Stimulated activated CD4-positive, alpha-beta T cell treated with anti-CD3 and anti-CD28 coated beads, Interleukin-4, amount 100 ng/mL, for 24 hours (primary cell): Measurements from ENCODE around the gene LMNA.
"Not testable (repeated sequence)": the region's sequence is repeated elsewhere in the genome, so short reads cannot be mapped to it uniquely, and the experiment has no call there.

ENCODE experiments used
- DNase-seq: peaks from one replicate; pipeline ENCODE4 v3.0.0-alpha.2; 2020

The LMNA gene

DNA sequence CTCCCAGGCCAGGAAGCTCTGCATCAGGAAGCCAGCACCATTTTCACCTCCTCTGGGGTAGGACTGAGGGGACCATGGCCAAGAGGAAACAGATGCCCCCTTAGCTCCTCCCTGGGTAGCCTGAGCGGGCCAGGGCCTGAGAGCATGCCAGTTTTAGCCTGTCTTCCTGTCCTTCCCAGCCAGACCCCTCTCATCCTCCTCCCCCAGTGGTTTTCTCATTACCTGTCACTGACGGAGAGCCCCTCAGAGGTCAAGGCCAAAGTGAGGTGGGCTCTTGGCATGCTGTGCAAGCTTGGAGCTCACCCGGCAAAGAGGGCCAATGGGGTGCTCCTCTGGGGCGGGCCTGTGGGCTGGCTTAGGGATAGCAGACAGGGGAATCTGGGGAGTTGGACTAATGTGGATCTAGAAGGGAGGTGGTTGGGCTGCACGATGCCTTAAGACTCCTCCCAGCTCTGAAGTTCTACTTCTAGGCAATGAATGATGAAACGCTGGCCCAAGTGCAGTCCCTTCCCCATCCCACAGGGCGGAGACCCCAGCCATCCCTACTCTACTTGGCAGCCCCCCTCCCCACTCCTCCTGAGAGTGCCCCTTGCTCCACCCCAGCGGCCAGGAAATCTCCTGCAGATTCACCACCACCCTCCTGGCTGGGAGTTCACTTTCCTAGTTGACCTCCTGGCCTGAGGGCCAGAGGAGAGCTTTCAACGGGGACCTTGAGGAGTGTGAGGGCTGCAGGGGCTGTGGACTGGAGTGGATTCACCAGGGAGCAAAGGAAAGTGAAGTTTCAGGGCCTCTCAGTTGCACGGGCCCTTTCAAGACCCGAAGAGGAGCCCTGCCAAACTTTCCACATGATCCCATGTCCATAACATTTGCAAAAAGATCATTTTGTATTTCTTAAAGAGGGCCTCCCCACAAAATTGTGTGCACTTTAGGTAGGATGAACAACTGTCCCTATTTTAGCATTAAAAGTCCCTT lies 9.4 kb upstream of the LMNA start:
- no peak for DNase-seq

DNA sequence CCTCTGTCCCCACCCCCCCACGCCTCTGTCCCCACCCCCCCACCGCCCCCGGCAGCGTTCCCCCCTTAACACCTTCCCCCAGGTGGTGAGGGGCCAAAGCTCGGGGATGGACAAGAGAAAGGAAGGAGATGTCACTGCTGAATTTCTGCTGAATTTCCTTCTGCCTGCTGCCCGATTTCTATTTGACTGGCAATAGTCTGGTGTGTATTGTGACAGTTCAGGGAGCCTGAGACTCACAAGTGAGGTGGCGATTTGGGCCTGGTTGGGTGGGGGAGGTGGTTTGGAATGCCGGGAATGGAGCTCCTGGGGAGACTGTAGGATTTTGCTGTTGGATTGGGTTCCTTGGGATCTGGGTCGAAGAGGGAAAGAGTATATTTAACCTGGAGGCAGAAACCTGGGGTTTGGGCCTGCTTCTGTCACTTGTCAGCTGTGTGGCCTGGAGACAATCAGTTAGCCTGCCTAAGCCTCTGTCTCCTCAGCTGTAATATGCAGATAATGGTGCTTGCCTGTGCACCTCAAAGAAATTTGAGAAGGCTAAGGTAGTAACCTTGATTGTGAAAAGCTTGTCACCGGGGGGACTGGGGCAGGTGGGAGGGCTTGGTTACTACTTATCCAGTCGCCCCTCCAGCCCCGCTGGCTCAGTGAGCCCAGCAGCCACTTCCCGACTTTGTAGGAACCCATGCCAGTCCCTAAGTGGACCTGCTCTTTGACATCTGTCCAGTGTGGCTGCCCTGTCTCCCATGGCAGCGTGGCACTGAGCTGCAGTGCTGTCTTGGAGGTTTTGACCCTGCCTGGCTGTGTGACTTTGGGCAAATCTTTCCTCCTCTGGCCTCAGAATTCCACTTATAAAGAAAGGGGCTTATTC lies 7.7 kb upstream of the LMNA start:
- DNase-seq, result no peak

DNA sequence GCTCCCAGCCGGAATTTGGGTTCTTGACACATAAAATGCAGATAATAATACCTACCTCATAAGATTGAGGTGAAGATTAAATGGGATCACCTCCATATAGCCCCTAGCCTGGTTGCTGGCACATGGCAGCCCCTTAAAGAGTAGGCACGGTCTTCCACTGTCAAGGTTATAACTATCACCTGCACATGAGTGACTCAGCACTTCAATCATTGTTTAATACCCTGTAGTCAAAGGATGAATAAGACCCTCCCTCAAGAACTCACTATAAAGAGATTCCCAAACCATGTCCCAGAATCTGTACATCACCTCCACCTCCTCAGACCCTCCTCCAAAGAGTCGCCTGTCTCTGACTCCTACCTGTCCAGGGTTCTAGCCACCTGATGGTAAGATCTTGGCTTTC lies 6.5 kb upstream of the LMNA start:
- DNase-seq, result no peak

DNA sequence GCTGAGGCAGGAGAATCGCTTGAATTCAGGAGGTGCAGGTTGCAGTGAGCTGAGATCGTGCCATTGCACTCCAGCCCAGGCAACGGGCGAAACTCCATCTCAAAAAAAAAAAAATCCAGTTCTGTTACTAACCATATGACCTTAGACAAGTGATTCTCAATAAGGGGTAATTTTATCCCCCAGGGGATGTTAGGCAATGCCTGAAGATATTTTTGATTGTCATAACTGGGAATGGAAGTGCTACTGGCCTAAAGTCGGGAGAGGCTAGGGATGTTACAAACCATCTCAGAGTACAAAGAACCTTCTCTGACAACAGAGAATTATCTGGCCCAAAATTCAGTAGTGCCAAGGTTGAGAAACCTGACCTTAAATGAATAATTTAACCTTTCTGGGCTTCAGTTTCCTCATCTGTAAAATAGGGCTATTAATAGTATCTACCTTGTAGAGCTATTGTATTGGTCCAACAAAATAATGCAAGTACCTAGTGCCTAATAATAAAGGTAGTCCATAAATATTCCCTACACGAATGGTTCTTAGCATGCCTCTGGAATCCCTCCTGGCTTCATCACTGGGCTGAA lies 5.8 kb upstream of the LMNA start:
- no peak for DNase-seq

DNA sequence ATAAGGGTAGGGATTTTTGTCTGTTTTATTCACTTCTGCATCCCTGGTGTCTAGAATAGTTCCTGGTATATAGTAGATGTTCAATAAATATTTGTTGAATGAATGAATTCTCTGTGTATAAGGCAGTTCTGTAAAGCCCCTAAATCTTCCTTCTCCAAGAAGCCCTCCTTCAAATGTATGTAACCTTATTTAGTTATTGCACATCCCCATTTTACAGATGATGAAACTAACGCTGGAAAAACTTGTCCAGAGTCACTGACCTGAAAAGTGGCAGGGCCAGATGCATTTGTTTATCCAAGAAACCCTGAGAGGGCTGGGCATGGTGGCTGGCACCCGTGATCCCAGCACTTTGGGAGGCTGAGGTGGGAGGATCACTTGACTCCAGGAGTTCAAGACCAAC lies 4.3 kb upstream of the LMNA start:
- DNase-seq, result no peak

DNA sequence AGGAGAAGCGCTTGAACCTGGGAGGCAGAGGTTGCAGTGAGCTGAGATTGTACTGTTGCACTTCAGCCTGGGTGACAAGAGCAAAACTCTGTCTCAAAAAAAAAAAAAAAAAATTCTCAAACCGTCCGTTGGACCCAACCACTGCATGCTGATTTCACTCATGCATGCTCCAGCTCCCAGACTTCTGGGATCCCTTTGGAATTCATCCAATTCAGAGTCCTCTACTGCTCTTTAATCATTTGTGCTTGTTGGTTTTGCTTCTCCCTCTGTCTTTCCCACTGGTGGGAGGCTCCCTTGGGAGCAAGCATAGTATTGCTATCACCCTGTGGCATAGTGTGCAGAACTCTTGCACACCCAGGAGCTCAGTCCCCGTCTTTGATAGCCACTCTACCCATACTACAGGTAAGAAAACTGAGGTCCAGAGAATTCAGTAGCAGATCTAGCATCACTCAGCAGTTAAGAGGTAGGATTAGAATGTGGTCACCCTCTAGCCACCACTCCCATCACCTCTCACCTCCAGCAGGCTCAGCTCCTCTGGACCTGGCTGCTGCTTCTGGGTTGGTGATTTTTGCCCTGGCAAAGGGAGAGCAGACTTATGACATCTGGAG lies 3.1 kb upstream of the LMNA start:
- no peak for DNase-seq

DNA sequence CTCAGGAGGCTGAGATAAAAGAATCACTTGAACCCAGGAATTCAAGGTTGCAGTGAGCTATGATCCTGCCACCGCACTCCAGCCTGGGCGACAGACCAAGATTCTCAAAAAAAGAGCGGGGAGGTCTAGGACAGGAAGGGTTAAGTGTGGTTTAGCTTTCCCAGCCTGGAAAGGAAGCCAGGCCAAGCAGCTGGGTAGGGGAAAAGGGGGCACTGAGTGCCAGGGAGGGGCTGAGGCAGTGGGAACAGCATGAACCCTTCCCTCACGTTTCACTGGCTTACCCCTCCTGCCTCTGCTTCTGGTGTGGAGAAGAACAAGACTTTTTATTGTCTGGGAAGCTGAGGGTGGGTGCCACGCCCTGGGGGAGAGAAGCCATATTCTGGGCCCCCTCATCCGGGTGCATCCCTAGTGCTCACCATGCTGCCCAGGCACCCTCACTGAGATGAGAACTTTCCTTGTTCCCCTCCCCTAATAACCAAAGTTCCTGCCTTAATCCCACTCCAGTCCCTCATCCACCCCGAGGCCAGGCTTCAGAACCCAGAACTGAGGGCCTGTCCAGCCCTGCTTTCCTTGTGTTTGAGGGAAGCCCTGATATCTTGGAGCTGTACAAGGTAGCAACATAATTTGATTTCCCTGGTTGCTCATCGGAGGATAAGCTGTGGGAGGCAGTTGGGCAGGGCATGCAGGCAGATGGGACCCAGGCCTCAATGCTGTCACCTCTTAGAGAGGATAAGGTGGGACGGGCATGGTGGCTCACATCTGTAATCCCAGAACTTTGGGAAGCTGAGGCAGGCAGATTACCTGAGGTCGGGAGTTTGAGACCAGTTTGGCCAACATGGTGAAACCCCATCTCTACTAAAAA lies 2.0 kb upstream of the LMNA start:
- no peak for DNase-seq

DNA sequence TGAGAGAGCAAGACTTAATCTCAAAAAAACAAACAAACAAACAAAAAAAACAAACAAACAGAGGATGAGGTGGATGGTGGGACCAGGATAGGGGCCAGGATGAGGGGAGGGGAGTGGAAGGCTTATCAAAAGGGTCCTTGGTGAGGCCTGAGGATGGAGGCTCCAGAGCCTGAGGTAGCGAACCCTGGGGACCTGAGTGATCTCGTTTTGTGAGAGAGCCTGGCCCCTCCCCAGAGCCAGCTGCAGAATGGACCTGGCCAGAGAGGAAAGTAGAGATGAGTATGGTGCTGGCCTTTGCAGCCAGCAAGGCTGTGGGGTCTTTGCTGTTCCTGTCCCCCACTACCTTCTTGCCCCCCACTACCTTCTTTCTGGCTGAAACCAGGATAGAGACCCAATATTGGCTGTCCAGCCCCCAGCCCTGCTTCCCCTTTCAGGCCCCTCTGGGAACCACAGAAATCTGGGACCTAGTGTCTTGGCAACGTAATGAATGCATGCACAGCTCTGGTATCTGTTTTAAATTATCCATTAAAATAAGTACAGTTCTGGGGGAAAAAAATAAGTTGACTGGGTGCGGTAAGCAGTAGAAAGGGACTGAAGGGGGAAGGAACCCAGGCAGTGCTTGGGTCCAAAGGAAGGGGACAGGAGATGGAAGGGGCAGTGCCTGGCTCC lies 1.1 kb upstream of the LMNA start:
- DNase-seq, result no peak

DNA sequence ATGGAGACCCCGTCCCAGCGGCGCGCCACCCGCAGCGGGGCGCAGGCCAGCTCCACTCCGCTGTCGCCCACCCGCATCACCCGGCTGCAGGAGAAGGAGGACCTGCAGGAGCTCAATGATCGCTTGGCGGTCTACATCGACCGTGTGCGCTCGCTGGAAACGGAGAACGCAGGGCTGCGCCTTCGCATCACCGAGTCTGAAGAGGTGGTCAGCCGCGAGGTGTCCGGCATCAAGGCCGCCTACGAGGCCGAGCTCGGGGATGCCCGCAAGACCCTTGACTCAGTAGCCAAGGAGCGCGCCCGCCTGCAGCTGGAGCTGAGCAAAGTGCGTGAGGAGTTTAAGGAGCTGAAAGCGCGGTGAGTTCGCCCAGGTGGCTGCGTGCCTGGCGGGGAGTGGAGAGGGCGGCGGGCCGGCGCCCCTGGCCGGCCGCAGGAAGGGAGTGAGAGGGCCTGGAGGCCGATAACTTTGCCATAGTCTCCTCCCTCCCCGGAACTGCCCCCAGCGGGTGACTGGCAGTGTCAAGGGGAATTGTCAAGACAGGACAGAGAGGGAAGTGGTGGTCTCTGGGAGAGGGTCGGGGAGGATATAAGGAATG lies 505 bp downstream of the LMNA start:
- DNase-seq, result no peak

DNA sequence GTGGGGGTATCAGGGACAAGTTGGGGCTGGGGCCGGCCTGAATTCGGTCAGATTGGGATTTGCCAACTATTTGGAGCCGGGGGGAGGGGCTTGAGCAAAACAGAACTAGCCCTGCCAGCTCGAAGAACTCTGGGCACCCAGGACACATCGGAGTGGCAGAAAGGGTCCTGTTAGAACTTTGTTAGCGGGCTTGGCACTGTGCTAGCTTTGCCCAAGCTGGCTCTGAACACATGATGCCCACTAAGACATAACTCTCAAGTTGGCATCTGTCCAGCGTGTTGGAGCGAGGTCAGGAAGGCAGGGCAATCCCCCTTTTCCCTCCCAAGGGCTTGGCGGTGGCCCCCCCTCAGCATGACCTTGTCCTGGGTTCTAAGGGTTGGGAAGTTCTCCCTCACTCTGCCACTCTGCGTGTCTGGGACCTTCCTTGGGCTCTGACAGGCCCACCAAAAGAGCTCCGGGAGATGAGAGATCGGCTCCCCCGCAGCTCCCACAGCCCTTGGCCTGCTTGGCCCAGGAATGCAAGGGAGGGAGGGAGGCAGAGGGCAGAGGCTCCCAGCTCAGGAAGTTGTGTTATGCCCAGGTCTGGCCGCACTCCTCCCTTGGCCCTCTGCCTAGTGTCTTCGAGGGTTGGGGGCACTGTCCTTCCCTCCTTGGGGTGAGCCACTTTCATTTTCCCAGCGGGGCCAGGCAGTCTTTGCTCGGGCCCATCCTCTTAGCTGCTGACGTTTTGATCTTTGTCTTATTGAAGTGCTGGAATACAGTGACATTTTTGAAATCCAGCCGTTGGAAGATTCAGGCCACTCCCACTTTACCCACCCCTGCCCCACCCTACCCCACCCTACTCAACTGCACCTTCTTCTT lies 1.2 kb downstream of the LMNA start:
- DNase-seq, result no peak

DNA sequence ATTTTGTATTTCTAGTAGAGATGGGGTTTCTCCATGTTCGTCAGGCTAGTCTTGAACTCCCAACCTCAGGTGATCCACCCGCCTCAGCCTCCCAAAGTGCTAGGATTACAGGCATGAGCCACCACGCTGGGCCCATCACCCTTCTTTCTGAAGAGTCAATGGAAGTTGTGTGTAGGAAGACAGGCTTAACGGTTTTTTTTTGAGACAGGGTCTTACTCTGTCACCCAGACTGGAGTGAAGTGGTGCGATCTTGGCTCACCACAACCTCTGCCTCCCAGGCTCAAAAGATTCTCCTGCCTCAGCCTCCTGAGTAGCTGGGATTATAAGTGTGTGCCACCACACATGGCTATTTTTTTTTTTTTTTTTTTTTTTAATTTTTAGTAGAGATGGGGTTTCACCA lies 2.2 kb downstream of the LMNA start:
- DNase-seq, result not testable (repeated sequence)

DNA sequence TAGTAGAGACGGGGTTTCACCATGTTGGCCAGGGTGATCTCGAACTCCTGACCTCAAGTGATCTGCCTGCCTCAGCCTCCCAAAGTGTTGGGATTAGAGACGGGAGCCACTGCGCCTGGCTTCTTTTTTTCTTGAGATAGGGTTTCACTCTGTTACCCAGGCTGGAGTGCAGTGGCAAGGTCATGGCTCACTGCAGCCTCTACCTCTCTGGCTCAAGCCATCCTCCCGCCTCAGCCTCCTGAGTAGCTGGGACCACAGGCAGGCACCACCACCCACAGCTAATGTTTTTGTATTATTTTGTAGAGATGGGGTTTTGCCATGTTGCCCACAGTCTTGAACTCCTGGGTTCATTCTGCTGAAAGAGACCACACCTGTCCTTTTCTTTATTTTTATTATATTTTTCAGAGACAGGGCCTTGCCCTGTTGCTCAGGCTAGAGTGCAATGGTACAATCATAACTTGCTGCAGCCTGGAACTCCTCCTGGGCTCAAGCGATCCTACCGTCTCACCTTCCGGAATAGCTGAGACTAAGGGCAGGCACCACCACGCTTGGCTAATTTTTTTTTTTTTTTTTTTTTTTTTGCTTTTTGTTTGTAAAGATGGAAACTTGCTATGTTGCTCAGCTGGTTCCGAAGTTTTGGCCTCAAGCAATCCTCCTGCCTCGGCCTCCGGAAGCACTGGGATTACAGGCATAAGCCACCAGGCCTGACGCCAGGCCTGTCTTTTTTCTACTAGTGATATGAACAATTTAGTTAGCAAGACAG lies 3.1 kb downstream of the LMNA start:
- no peak for DNase-seq

DNA sequence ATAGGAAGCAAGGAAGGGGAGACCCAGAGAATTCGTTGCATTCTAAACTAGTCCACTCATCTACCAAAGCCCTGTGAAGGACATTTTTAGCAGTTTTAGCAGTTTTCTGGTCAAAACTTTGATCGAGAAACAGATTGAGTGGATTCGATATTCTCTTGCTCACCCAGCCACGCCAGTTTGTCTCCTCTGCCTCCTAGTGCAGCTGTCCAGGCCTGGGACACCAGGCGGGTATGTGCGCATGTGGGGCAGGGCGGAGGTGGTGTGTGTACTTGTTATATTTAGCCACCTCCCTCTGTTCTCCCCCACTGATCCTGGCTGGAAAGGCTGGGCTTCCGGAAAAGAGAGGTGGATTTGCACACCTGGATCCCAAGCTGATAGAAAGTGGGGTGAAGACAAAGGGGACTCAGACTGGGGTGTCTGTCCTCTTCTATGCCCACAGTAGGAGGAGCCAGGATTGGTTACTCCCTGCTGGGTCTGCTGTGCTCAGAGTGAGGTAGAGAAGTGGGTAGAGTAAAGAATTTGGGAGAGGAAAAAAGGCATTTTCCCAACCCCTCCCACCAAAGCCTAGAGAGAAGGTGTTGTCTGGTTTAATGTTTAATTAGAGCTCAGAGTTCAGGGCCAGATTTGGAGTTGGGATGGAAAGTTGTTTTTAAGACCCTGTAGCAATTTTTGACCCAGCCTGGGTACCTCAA lies 3.8 kb downstream of the LMNA start:
- no peak for DNase-seq

DNA sequence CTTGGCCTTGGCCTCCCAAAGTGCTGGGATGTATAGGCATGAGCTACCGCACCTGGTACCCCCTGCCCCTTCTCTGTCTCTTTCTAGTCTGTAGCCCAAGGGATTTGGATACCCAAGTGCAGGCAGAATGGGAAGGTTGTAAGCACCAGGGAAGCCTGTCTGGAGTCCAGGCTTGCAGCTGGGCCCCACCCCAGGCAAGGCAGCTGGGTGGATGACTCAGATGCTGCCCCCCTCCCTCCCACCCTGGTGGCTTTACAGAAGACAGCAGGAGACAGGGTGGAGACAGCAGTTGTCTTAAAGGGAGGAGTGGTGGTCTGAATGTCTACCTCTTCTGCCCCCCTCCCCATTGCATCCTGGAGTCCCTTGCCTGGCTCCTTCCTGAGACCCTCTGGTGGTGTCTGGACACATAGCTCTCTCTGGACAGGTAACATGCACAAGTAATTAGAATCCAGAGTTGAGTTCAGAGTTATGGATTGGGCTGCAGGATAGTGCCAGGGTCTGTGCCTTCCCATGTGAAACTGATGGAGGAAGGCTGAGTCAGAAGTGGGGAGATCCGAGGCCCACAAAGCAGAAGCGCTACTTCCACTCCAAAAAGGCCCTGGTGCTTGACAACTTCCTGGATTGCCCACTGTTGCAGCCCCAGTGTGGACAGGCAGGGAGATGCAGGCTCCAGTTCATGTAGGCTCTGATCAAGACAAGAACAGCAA lies 5.1 kb downstream of the LMNA start:
- DNase-seq, result no peak

DNA sequence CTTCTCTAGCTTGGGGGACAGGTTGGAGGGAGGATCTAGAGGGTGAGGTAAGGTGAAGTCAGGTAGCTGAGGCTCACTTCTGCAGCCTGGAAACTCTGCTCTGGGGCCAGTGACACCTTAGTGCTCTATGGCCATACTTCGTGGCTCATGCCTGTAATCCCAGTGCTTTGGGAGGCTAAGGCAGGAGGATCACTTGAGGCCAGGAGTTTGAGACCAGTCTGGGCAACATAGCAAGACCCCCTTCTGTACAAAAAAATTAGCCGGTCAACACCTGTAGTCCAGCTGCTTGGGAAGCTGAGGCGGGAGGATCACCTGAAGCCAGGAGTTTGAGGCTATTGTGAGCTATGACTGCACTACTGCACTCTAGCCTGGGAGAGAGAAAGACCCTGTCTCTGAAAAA lies 5.8 kb downstream of the LMNA start:
- no peak for DNase-seq

DNA sequence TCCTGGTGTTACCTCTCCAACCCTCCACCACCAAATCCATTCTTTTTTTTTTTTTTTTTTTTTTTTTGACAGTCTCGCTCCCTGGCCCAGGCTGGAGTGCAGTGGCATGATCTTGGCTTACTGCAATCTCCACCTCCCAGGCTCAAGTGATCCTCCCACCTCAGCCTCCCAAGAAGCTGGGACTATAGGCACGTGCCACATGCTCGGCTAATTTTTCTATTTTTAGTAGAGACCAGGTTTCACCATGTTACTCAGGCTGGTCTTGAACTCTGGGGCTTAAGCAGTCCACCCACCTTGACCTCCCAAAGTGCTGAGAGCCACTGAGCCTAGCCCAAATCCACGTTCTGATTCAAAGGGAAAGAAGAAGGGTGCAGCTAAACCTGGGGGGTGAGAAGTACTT lies 6.5 kb downstream of the LMNA start:
- not testable (repeated sequence) for DNase-seq

DNA sequence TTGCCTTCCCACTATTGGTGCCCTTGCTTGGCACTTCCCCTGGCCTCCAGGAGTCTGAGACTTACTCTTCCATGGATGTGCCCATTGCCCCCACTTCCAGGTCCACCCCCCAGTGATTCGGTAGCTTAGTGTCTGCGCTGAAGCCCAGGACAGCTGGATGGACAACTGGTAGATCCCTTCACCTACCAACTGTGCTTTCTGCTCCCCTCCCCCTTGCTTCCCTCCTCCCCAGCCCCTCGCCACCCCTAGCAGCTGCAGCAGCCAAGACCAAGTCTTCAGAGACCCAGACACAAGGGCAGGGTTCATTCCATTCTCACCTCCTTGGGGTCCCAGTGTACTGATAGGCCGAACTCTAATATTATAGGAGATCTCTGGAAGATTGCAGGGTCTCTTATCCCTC lies 6.9 kb downstream of the LMNA start:
- no peak for DNase-seq

DNA sequence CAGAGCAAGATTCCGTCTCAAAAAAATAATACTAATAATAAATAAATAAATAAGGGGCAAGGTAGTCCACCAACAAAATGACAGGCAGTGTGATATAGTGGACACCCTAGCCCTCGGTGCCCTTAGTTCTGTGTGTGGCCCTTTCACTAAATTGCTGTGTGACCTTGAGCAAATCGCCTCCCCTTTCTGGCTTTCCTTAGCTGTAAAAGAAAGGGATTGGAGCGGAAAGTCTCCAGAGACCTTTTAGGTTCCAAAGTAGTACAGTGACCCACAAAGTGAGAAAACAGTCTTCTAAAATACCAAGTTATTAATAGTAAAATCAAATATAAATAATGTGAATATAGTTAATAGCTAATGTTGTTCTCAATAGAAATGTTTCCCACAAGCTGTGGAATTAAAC lies 7.6 kb downstream of the LMNA start:
- no peak for DNase-seq
